ENCODE results near the gene NRXN3.

GRCh38 chr14:78346747-78347146 lies 176.6 kb downstream of the NRXN3 start:
- TF ChIP-seq, protein P1, sequence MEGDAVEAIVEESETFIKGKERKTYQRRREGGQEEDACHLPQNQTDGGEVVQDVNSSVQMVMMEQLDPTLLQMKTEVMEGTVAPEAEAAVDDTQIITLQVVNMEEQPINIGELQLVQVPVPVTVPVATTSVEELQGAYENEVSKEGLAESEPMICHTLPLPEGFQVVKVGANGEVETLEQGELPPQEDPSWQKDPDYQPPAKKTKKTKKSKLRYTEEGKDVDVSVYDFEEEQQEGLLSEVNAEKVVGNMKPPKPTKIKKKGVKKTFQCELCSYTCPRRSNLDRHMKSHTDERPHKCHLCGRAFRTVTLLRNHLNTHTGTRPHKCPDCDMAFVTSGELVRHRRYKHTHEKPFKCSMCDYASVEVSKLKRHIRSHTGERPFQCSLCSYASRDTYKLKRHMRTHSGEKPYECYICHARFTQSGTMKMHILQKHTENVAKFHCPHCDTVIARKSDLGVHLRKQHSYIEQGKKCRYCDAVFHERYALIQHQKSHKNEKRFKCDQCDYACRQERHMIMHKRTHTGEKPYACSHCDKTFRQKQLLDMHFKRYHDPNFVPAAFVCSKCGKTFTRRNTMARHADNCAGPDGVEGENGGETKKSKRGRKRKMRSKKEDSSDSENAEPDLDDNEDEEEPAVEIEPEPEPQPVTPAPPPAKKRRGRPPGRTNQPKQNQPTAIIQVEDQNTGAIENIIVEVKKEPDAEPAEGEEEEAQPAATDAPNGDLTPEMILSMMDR (conservative IDR thresholded peaks at IDR 0.05; ENCODE audit: low read depth, low read length): no peak
- TF ChIP-seq EZH2 (IDR thresholded peaks at IDR 0.05; ENCODE audit: low read length, unreplicated experiment): no peak
